ENCODE measurements around the gene TSPAN7. TPM values are rescaled to one million over a fixed set of nuclear protein-coding genes. Genes with fewer than 3 reads are reported as not detected.

The TSPAN7 gene
- total and polyA plus RNA-seq, 2 of the 4 experiments (the other 2 are of a cell fraction): not detected

- H2BK20ac ChIP-seq (ENCODE audit: low read depth, low read length): no peak overlapping the region
- no peak overlapping the region for H3K27ac ChIP-seq (ENCODE audit: insufficient read depth, low read length)
- H2AK5ac ChIP-seq (ENCODE audit: low read depth, low read length): no peak overlapping the region
- H2BK120ac ChIP-seq (ENCODE audit: low read depth, low read length): no peak overlapping the region
- H3K56ac ChIP-seq (ENCODE audit: extremely low read depth, insufficient read depth, low read length): no peak overlapping the region
- BruUV-seq (replicated peaks): no TSS peak
- dilution Hi-C loops (cut with HindIII; ENCODE audit: low sequenced_read_pairs, unreplicated experiment): no loop called here
- peaks cover 1% of the 10 kb centered on the region; the same call in 1 of the 2 replicates for H3K27me3 ChIP-seq (ENCODE audit: control insufficient read depth, insufficient read depth, low read length)
- TF ChIP-seq RCOR1 (IDR thresholded peaks at IDR 0.05; ENCODE audit: insufficient replicate concordance, low read length) (no peak), BHLHE40 (IDR thresholded peaks at IDR 0.05; ENCODE audit: low read depth, low read length) (no peak), NFE2L2 (IDR thresholded peaks at IDR 0.05; ENCODE audit: low read depth, low read length) (no peak), ELK1 (IDR thresholded peaks at IDR 0.05; ENCODE audit: borderline replicate concordance, low read depth, low read length) (no peak), MXI1 (IDR thresholded peaks at IDR 0.05; ENCODE audit: borderline replicate concordance, low read depth, low read length) (no peak), FOS (IDR thresholded peaks at IDR 0.05; ENCODE audit: low read depth, low read length) (no peak), MAZ (IDR thresholded peaks at IDR 0.05; ENCODE audit: borderline replicate concordance, low read depth, low read length) (no peak), CEBPB (IDR thresholded peaks at IDR 0.05; ENCODE audit: low read depth, low read length) (no peak), CHD1 (IDR thresholded peaks at IDR 0.05; ENCODE audit: low read depth, low read length) (no peak), CTCF (conservative IDR thresholded peaks at IDR 0.05; ENCODE audit: low read depth, low read length) (no peak), USF2 (IDR thresholded peaks at IDR 0.05; ENCODE audit: low read depth, low read length) (no peak), SMC3 (IDR thresholded peaks at IDR 0.05; ENCODE audit: low read depth, low read length) (no peak), MAFK (IDR thresholded peaks at IDR 0.05; ENCODE audit: low read depth, low read length) (no peak), RAD21 (IDR thresholded peaks at IDR 0.05; ENCODE audit: low read length) (no peak), RFX5 (IDR thresholded peaks at IDR 0.05; ENCODE audit: low read depth, low read length) (no peak), POLR2A (IDR thresholded peaks at IDR 0.05; ENCODE audit: low read depth, low read length) (no peak)
- H3K18ac ChIP-seq (ENCODE audit: low read depth, low read length): no peak overlapping the region
- H3K36me3 ChIP-seq (ENCODE audit: control insufficient read depth, insufficient read depth, low read length): no peaks in the 10 kb centered on the region
- H3K9ac ChIP-seq (ENCODE audit: low read depth, low read length): no peak overlapping the region
- no peak overlapping the region for H4K91ac ChIP-seq (ENCODE audit: insufficient read depth, low read depth, low read length)
- ChIA-PET POLR2A (ENCODE audit: unreplicated experiment) (no interaction called here), CTCF (no interaction called here)
- in situ Hi-C loops (cut with MboI; ENCODE audit: low sequenced_read_pairs): no loop called here
- no peak overlapping the region for H2BK5ac ChIP-seq (ENCODE audit: low read depth, low read length, poor library complexity, severe bottlenecking)
- H3K9me3 ChIP-seq (ENCODE audit: control insufficient read depth, insufficient read depth, low read length): no peaks in the 10 kb centered on the region
- H3K4me2 ChIP-seq (ENCODE audit: low read depth, low read length): no peak overlapping the region
- H4K20me1 ChIP-seq (ENCODE audit: insufficient read depth, low read length): no peaks in the 10 kb centered on the region
- no peak overlapping the region for H2AFZ ChIP-seq (replicated peaks; ENCODE audit: low read length, poor library complexity)
- H2AK9ac ChIP-seq (replicated peaks; ENCODE audit: low read depth, low read length, poor library complexity): no peak overlapping the region
- WGBS, 2 experiments (ENCODE audit: extremely low coverage in 2 of 2, insufficient read length in 1 of 2): no CpG with 5 or more reads among the region's 6 CpGs
- H3K4me3 ChIP-seq (ENCODE audit: insufficient read depth, low read depth, low read length): no peak overlapping the region
- H3K4ac ChIP-seq (ENCODE audit: low read depth, low read length): no peak overlapping the region
- no peak overlapping the region for H4K5ac ChIP-seq (ENCODE audit: low read depth, low read length)
- H3K23ac ChIP-seq (ENCODE audit: low read depth, low read length): no peak overlapping the region
- no peak overlapping the region for H2BK15ac ChIP-seq (ENCODE audit: low read depth, low read length)
- no peaks in the 10 kb centered on the region for H3K9me1 ChIP-seq (ENCODE audit: insufficient read depth, low read length)
- intact Hi-C loops (cut with micrococcal nuclease): no loop called here
- DNase-seq: no peak
- H3K4me1 ChIP-seq (ENCODE audit: control insufficient read depth, insufficient read depth, low read length): no peaks in the 10 kb centered on the region
- no peak for ATAC-seq (ENCODE audit: low read depth)
- no peaks in the 10 kb centered on the region for H3K79me1 ChIP-seq (ENCODE audit: low read depth in 1 of 2, low read length in 2 of 2)
- H4K8ac ChIP-seq (ENCODE audit: low read depth in 2 of 2, low read length in 2 of 2): no peak overlapping the region
- no peak overlapping the region for H3K14ac ChIP-seq (replicated peaks; ENCODE audit: low read depth, low read length)
These were observed 49.5 kb downstream of the TSPAN7 start for GRCh38 chrX:38610849-38611248.

Data from IMR-90 (cell line).